Activated CD8-positive, alpha-beta T cell treated with anti-CD3 and anti-CD28 coated beads for 36 hours (primary cell): ENCODE data around the gene GCSAM. TPM values are rescaled to one million over a fixed set of nuclear protein-coding genes. Genes with fewer than 3 reads are reported as not detected.

ENCODE experiments used
- ATAC-seq: fragments of 200-7000 bp; cut with Tn5 transposase; one replicate; pipeline ENCODE4 v1.10.0; 2021; ENCODE audit warnings: mild to moderate bottlenecking, moderate library complexity
- CTCF ChIA-PET: fragments of 350-600 bp; sonication (Branson Sonifier 250); formaldehyde crosslinking; loops from one replicate; lab custom pipeline; 2021; ENCODE audit warnings: antibody characterized with exemption; lab: Charles Lee
- POLR2A ChIA-PET: fragments of 350-600 bp; sonication (Branson Sonifier 250); formaldehyde crosslinking; loops from one replicate; lab custom pipeline; 2021; ENCODE audit warnings: antibody characterized with exemption; lab: Charles Lee
- DNase-seq: peaks from one replicate; pipeline ENCODE4 v3.0.0-alpha.2; 2020
- H3K27ac Mint-ChIP-seq: one replicate; pipeline ENCODE4 v1.8.0; 2021; ENCODE audit warnings: mild to moderate bottlenecking, mixed read lengths
- H3K27me3 Mint-ChIP-seq: one replicate; pipeline ENCODE4 v1.8.0; 2021; ENCODE audit warnings: mixed read lengths
- H3K36me3 Mint-ChIP-seq: one replicate; pipeline ENCODE4 v1.8.0; 2021; ENCODE audit warnings: low read depth, mixed read lengths
- H3K4me1 Mint-ChIP-seq: one replicate; pipeline ENCODE4 v1.8.0; 2021; ENCODE audit warnings: low read depth, mixed read lengths
- H3K4me3 Mint-ChIP-seq: one replicate; pipeline ENCODE4 v1.8.0; 2021; ENCODE audit warnings: mild to moderate bottlenecking, moderate library complexity, mixed read lengths
- H3K9me3 Mint-ChIP-seq: one replicate; pipeline ENCODE4 v1.8.0; 2021; ENCODE audit warnings: mixed read lengths
- CTCF ChIP-seq: fragments of 200-600 bp; IDR thresholded peaks from one replicate; pipeline ENCODE4 v1.8.0; 2022; ENCODE audit warnings: antibody characterized with exemption, mild to moderate bottlenecking
- intact Hi-C: fragments of 100-400 bp; cut with micrococcal nuclease; formaldehyde crosslinking; loops from one replicate; pipeline ENCODE4 v1.10.0; 2022
- total RNA-seq, 2 experiments: library from RNA; stranded (reverse); gene quantifications; one replicate each; pipeline ENCODE4 v1.2.3, GENCODE V29; 2021

GCSAM gene
- total RNA-seq, 2 experiments from 2014 or later: 9.9 to 12.9 TPM

DNA sequence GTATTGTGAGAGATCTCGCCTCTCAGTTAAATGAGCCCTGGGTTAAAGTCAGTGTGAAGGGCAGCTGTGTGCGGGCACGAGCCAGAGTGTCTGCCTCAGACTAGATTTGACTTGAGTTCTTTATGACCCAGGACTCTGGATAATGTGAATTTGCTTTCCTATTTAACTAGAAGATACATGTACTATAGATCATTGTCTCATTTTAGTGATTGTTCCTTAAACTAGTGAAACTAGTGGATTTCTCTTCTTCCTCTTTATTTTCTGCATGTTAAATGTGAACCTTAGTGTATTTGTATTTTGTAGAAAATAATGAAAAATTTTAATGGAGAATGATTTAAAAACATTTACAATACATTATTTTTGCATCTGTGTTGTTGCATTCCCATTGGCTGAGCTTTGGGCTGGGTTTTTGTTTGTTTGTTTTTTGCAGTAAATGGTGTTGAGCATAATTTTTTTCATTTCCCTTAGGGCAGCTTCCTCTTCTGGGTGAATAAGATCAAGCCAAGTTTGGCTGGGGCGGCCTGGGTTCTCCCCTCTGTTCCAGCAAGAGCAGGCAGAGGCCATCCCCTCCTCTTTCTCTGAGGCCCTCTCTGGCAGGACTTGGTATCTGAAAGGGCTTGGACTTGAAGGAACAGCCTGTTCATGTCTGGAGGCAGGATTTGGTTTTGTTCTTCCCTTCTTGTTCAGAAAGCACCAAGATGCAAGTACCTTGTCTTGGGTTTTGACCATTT, 15.0 kb downstream of the GCSAM start:
- POLR2A ChIA-PET: interaction anchor here (0.6 kb wide), 1 partner anchor 29 kb away, joined by 3 read pairs; no protein-coding TSS in a partner anchor
- H3K9me3 Mint-ChIP-seq: no peaks in the 10 kb centered on the region
- intact Hi-C loops: no loop called here
- no peak overlapping the region for H3K4me3 Mint-ChIP-seq
- ATAC-seq (no peak), DNase-seq (no peak)
- H3K4me1 Mint-ChIP-seq: peaks cover 40% of the 10 kb centered on the region
- H3K27me3 Mint-ChIP-seq: no peaks in the 10 kb centered on the region
- CTCF ChIA-PET: interaction anchor here (1.1 to 1.5 kb wide), 5 partner anchors 7 to 215 kb away, joined by 3 to 6 read pairs (median 3); partner anchors contain the start of genes CD200 and GCSAM
- TF ChIP-seq CTCF: no peak
- H3K36me3 Mint-ChIP-seq: peaks cover 4% of the 10 kb centered on the region
- no peak overlapping the region for H3K27ac Mint-ChIP-seq

DNA sequence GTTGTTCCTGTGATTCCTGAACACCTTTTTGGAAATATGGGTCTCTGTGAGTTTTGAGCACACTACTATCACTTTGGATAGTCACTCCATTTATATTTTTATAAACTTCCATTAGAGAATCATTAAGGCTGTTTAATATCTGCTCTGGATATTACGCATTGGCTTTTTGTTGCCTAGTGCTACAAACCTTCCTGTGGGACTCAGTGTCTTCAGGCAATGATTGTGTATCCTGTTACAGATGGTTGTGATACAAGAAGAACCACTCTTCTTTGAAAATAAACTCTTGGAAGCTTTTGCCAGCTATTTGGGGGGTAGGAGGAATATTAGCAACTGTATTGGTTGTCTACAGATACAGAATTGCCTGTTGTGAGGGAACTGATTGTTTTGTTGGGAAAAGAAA, 15.6 kb downstream of the GCSAM start:
- ChIA-PET POLR2A (interaction anchor here (0.6 kb wide), 1 partner anchor 29 kb away, joined by 3 read pairs; no protein-coding TSS in a partner anchor), CTCF (interaction anchor here (0.8 to 1.5 kb wide), 5 partner anchors 8 to 216 kb away, joined by 3 to 6 read pairs (median 3); partner anchors contain the start of genes CD200 and GCSAM)
- intact Hi-C loops: no loop called here
- DNase-seq: no peak
- no peak for ATAC-seq
- peaks cover 4% of the 10 kb centered on the region for H3K36me3 Mint-ChIP-seq
- no peak overlapping the region for H3K27ac Mint-ChIP-seq
- H3K27me3 Mint-ChIP-seq: no peaks in the 10 kb centered on the region
- no peak for TF ChIP-seq CTCF
- no peaks in the 10 kb centered on the region for H3K9me3 Mint-ChIP-seq
- peaks cover 40% of the 10 kb centered on the region for H3K4me1 Mint-ChIP-seq
- no peak overlapping the region for H3K4me3 Mint-ChIP-seq

GRCh38 chr3:112116748-112117186, 16.3 kb downstream of the GCSAM start:
- DNase-seq: no peak
- intact Hi-C loops: no loop called here
- ChIA-PET CTCF (interaction anchor here (0.8 to 1.5 kb wide), 5 partner anchors 8 to 216 kb away, joined by 3 to 6 read pairs (median 3); partner anchors contain the start of genes CD200 and GCSAM), POLR2A (interaction anchor here (0.6 kb wide), 1 partner anchor 12 kb away, joined by 3 read pairs; no protein-coding TSS in a partner anchor)
- Mint-ChIP-seq H3K36me3 (peaks cover 4% of the 10 kb centered on the region), H3K4me3 (no peak overlapping the region), H3K27me3 (no peaks in the 10 kb centered on the region), H3K4me1 (peaks cover 40% of the 10 kb centered on the region), H3K9me3 (no peaks in the 10 kb centered on the region), H3K27ac (peak overlapping the region; percentile 26)
- TF ChIP-seq CTCF: no peak
- ATAC-seq: no peak

GRCh38 chr3:112115806-112116383, 17.2 kb downstream of the GCSAM start:
- Mint-ChIP-seq H3K4me1 (peaks cover 38% of the 10 kb centered on the region), H3K4me3 (no peak overlapping the region), H3K27ac (no peak overlapping the region), H3K27me3 (no peaks in the 10 kb centered on the region), H3K9me3 (no peaks in the 10 kb centered on the region), H3K36me3 (peaks cover 2% of the 10 kb centered on the region)
- intact Hi-C loops: no loop called here
- TF ChIP-seq CTCF: no peak
- no peak for ATAC-seq
- ChIA-PET CTCF (interaction anchor here (0.6 to 1.5 kb wide), 2 partner anchors 21 to 178 kb away, joined by 3 read pairs; partner anchors contain the start of gene SLC9C1), POLR2A (no interaction called here)
- DNase-seq: no peak
